GM12878 (cell line): ENCODE results near the gene TRPV5. TPM values are rescaled to one million over a fixed set of nuclear protein-coding genes. Genes with fewer than 3 reads are reported as not detected.

ENCODE experiments used
- ATAC-seq: fragments of 200-7000 bp; cut with Tn5 transposase; 3 replicates; pipeline ENCODE4 v1.9.1; 2020; ENCODE audit warnings: mild to moderate bottlenecking, moderate library complexity
- BruUV-seq: library from RNA; stranded (reverse); fragments of 400-500 nt; replicated peaks from 2 replicates; lab custom pipeline; 2021; lab: Mats Ljungman, UMichigan
- CTCF ChIA-PET: fragments of 300-600 bp; sonication (Branson Sonifier 250); formaldehyde crosslinking; extraction: SDS; loops from one replicate; lab custom pipeline; 2021; ENCODE audit warnings: inconsistent platforms; lab: Yijun Ruan, JAX
- POLR2A ChIA-PET: fragments of 350-600 bp; formaldehyde crosslinking; extraction: SDS; loops from one replicate; lab custom pipeline; 2021; ENCODE audit warnings: inconsistent platforms; lab: Charles Lee
- RAD21 ChIA-PET: fragments of 300-600 bp; sonication (Branson Sonifier 250); formaldehyde crosslinking; loops from one replicate; lab custom pipeline; 2023; ENCODE audit warnings: antibody characterized with exemption; ENCODE audit not compliant: unreplicated experiment; lab: Charles Lee
- SMC1A ChIA-PET: fragments of 300-600 bp; sonication (Branson Sonifier 250); formaldehyde crosslinking; loops from one replicate; lab custom pipeline; 2023; ENCODE audit not compliant: unreplicated experiment, uncharacterized antibody; lab: Charles Lee
- DNase-seq: peaks from one replicate; pipeline ENCODE4 v3.0.0-alpha.2; 2011; ENCODE audit warnings: low read depth, low spot score
- FAIRE-seq: peaks from 3 replicates; lab custom pipeline; 2011; peaks lifted over from hg19 to GRCh38; lab: Jason Lieb, UNC
- H2AFZ ChIP-seq: 2 replicates; pipeline ENCODE4 v1.6.0; 2011; ENCODE audit warnings: low read depth, low read length, control low read depth; ENCODE audit not compliant: control insufficient read depth
- H3K27ac ChIP-seq: 2 replicates; pipeline ENCODE4 v1.5.1; 2011; ENCODE audit warnings: control low read depth; ENCODE audit not compliant: control insufficient read depth, insufficient read depth
- H3K27me3 ChIP-seq, 2 experiments: replicated peaks in 1 of 2; 2 replicates each; pipeline versions ENCODE4 v1.6.0 to v1.6.1; 2011; ENCODE audit warnings: low read length in 1 of 2; ENCODE audit not compliant: control insufficient read depth in 2 of 2, insufficient read depth in 2 of 2
- H3K36me3 ChIP-seq, 2 experiments: 2 replicates each; pipeline ENCODE4 v1.5.1; 2011; ENCODE audit warnings: low read length in 1 of 2; ENCODE audit not compliant: control insufficient read depth in 2 of 2, insufficient read depth in 2 of 2
- H3K4me1 ChIP-seq: 2 replicates; pipeline ENCODE4 v1.6.1; 2011; ENCODE audit warnings: mild to moderate bottlenecking, low read length, moderate library complexity, mixed read lengths; ENCODE audit not compliant: control insufficient read depth, insufficient read depth
- H3K4me2 ChIP-seq: 2 replicates; pipeline ENCODE4 v1.6.0; 2011; ENCODE audit warnings: control low read depth; ENCODE audit not compliant: control insufficient read depth, insufficient read depth
- H3K4me3 ChIP-seq: fragments of 200-600 bp; sonication (generic); 2 replicates; pipeline ENCODE4 v1.5.1; 2016
- H3K79me2 ChIP-seq: 2 replicates; pipeline ENCODE4 v1.6.0; 2011; ENCODE audit warnings: low read length; ENCODE audit not compliant: control insufficient read depth, insufficient read depth
- H3K9ac ChIP-seq: 2 replicates; pipeline ENCODE4 v1.8.0; 2011; ENCODE audit warnings: low read length, control low read depth, mixed read lengths; ENCODE audit not compliant: control insufficient read depth, insufficient read depth
- H3K9me3 ChIP-seq: replicated peaks from 3 replicates; pipeline ENCODE4 v1.5.1; 2011; ENCODE audit warnings: mild to moderate bottlenecking, low read length; ENCODE audit not compliant: control insufficient read depth, insufficient read depth
- H4K20me1 ChIP-seq: 2 replicates; pipeline ENCODE4 v1.6.0; 2011; ENCODE audit not compliant: control insufficient read depth, insufficient read depth
- CHD1 ChIP-seq: IDR thresholded peaks from 2 replicates; pipeline ENCODE4 v1.6.1; 2012; ENCODE audit warnings: low read depth, low read length, improper control_type of control experiment
- EGR1 ChIP-seq, 2 experiments: IDR thresholded peaks; 1 replicate in 1 of 2; 2 replicates in 1 of 2; pipeline ENCODE4 v1.6.1; 2011 to 2012; ENCODE audit warnings: low read depth in 2 of 2, low read length in 2 of 2, borderline replicate concordance in 1 of 2, mild to moderate bottlenecking in 1 of 2, moderate library complexity in 1 of 2
- EP300 ChIP-seq, 2 experiments: fragments of 150-350 bp in 1 of 2; IDR thresholded peaks; 2 replicates each; pipeline ENCODE4 v1.6.1; 2011 to 2012; ENCODE audit warnings: low read depth in 2 of 2, low read length in 2 of 2, borderline replicate concordance in 1 of 2, improper control_type of control experiment in 1 of 2, inconsistent platforms in 1 of 2; ENCODE audit not compliant: control insufficient read depth in 1 of 2
- JUND ChIP-seq: IDR thresholded peaks from 2 replicates; pipeline ENCODE4 v1.6.1; 2012; ENCODE audit warnings: low read depth, mild to moderate bottlenecking, low read length, improper control_type of control experiment, moderate library complexity
- KAT2A ChIP-seq: conservative IDR thresholded peaks from 2 replicates; pipeline ENCODE4 v1.6.1; 2011; ENCODE audit warnings: low read depth, low read length; ENCODE audit not compliant: control insufficient read depth
- MEF2A ChIP-seq: IDR thresholded peaks from 2 replicates; pipeline ENCODE4 v1.6.1; 2011; ENCODE audit warnings: low read depth, mild to moderate bottlenecking, low read length, moderate library complexity; ENCODE audit not compliant: insufficient read depth
- NR2C2 ChIP-seq: IDR thresholded peaks from 2 replicates; pipeline ENCODE4 v1.6.1; 2011; ENCODE audit warnings: borderline replicate concordance, low read depth; ENCODE audit not compliant: control insufficient read depth, insufficient read length
- POU2F2 ChIP-seq: IDR thresholded peaks from 3 replicates; pipeline ENCODE4 v1.6.1; 2011; ENCODE audit warnings: low read depth, mild to moderate bottlenecking, low read length, borderline replicate concordance
- STAT3 ChIP-seq: IDR thresholded peaks from 2 replicates; pipeline ENCODE4 v1.6.1; 2011; ENCODE audit warnings: low read depth, low read length, improper control_type of control experiment
- ZNF384 ChIP-seq: IDR thresholded peaks from 2 replicates; pipeline ENCODE4 v1.6.1; 2012; ENCODE audit warnings: low read depth, mild to moderate bottlenecking, low read length, improper control_type of control experiment, borderline replicate concordance
- WGBS: methylation state at CpG from one replicate; pipeline ENCODE4 v1.1.6; 2016; ENCODE audit warnings: low lambda C conversion rate; ENCODE audit not compliant: insufficient replicate concordance, insufficient coverage; ENCODE audit errors: missing lambda C conversion rate; 5-methylcytosine and 5-hydroxymethylcytosine counted together
- in situ Hi-C: fragments of 300-500 bp; cut with MboI; formaldehyde crosslinking; loops from 9 replicates; pipeline ENCODE4 v1.14.3; 2018; ENCODE audit warnings: mixed read lengths
- intact Hi-C: fragments of 100-400 bp; cut with micrococcal nuclease; formaldehyde crosslinking; loops from one replicate; pipeline ENCODE4 v1.14.2; 2022; ENCODE audit not compliant: unreplicated experiment
- polyA plus RNA-seq, 11 experiments: library from polyadenylated mRNA; depleted of rRNA in 4 of 11; unstranded in 6 of 11; stranded (reverse) in 5 of 11; fragments of >200 nt; fragmentation: Nextera tagmentation in 4 of 11; fragmentation: Illumina TruSeq in 1 of 11; extraction: Ambion mirVana in 4 of 11; extraction: Trizol in 1 of 11; gene quantifications; 1 replicate in 1 of 11; 2 replicates in 10 of 11; pipeline versions ENCODE4 v1.2.1 to v1.2.3, GENCODE V29; 2011 to 2016; ENCODE audit warnings: inconsistent platforms in 2 of 11, missing spikeins in 2 of 11, low read depth in 1 of 11
- total RNA-seq, 4 experiments: library from RNA; depleted of rRNA in 3 of 4; stranded (reverse); fragments of >200 nt in 3 of 4; fragmentation: Illumina TruSeq in 1 of 4; extraction: Trizol in 1 of 4; gene quantifications; 2 replicates each; pipeline versions ENCODE4 v1.2.1 to v1.2.3, GENCODE V29; 2013 to 2021
- TF ChIP-seq, protein P1 (sequence below): IDR thresholded peaks from 2 replicates; pipeline ENCODE4 v1.6.1; 2012; ENCODE audit warnings: low read depth, low read length, improper control_type of control experiment

Gene TRPV5
- total and polyA plus RNA-seq, 10 of the 15 experiments (the other 5 are each of a cell fraction or from before 2014, with no cell fraction given), result not detected

DNA sequence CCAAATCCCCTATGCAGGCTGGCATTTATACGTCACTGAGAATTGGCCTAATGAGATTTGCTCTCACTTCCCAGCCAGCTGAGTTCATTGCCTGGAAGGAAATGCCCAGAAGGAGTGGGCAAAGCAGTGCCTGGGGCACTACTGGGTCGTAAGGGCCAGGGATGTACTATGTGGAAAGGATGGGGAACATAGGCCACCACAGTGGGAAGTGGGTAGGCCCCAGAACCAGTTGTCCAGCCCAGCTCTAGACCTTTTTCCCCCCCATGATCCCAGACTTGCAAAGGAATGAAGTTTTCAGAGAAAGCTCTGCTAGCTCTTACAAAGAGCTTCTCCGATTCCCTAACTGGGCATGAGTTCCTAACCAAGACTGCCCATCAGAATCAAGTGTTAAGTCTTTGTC lies 13.9 kb downstream of the TRPV5 start:
- ATAC-seq, result no peak
- in situ Hi-C loops, result no loop called here
- no peak for FAIRE-seq
- TF ChIP-seq, protein P1, sequence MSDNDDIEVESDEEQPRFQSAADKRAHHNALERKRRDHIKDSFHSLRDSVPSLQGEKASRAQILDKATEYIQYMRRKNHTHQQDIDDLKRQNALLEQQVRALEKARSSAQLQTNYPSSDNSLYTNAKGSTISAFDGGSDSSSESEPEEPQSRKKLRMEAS, result no peak
- TF ChIP-seq JUND, result no peak
- TF ChIP-seq CHD1, result no peak
- TF ChIP-seq KAT2A, result no peak
- no peak for TF ChIP-seq MEF2A
- TF ChIP-seq NR2C2, result no peak
- no peak for TF ChIP-seq ZNF384
- TF ChIP-seq EP300 (IDR thresholded peaks at IDR 0.05; ENCODE audit: borderline replicate concordance in 1 of 2, control insufficient read depth in 1 of 2, low read depth in 2 of 2, low read length in 2 of 2), result no peak
- no peak for TF ChIP-seq STAT3
- TF ChIP-seq POU2F2, result no peak
- TF ChIP-seq EGR1 (IDR thresholded peaks at IDR 0.05; ENCODE audit: borderline replicate concordance in 1 of 2, low read depth in 2 of 2, low read length in 2 of 2), result no peak
- RAD21 ChIA-PET, result no interaction called here
- Histone ChIP-seq H4K20me1 (no peaks in the 10 kb centered on the region), H3K36me3 (no peaks in the 10 kb centered on the region), H3K4me1 (no peaks in the 10 kb centered on the region), H3K27ac (no peak overlapping the region), H3K9ac (no peak overlapping the region), H3K4me2 (no peak overlapping the region), H2AFZ (no peak overlapping the region), H3K4me3 (no peak overlapping the region), H3K79me2 (no peaks in the 10 kb centered on the region), H3K27me3 (peaks cover 0 to 3% of the 10 kb centered on the region in 2 experiments; a peak in 2 of 4 replicates), H3K9me3 (no peaks in the 10 kb centered on the region)
- intact Hi-C loops, result no loop called here
- WGBS, result 24% methylated on average over 3 of the region's 3 CpGs
- SMC1A ChIA-PET, result no interaction called here
- CTCF ChIA-PET, result interaction anchor here (2.8 kb wide), 1 partner anchor 83 kb away, joined by 7 read pairs; no protein-coding TSS in a partner anchor
- no TSS peak for BruUV-seq
- POLR2A ChIA-PET, result no interaction called here
- DNase-seq, result no peak
